Measurements from ENCODE around the gene ZNF467.
A peak's percentile ranks its signal among the peaks of the same experiment; 100 is the strongest.

ZNF467 gene

GRCh38 chr7:149773446-149774236 lies at the start of gene ZNF467:
Gene ZNF467, minus strand, starts transcription at chr7:149773588. Its CDS starts 2,556 bp downstream, at chr7:149771032.
- DNase-seq = peak in 5 of 14 donors; percentile 20 to 62 (median 40)

GRCh38 chr7:149822353-149822943 lies 49.1 kb upstream of the ZNF467 start:
- no peak for DNase-seq

- DNase-seq = no peak
These were observed 48.1 kb upstream of the ZNF467 start for GRCh38 chr7:149821191-149822148.

- DNase-seq = no peak
These were observed 47.3 kb upstream of the ZNF467 start for GRCh38 chr7:149820622-149821190.

GRCh38 chr7:149819961-149820340 lies 46.6 kb upstream of the ZNF467 start:
- DNase-seq = no peak

GRCh38 chr7:149819141-149819960 lies 46.0 kb upstream of the ZNF467 start:
- no peak for DNase-seq

- no peak for DNase-seq
These were observed 45.1 kb upstream of the ZNF467 start for GRCh38 chr7:149818536-149818840.

GRCh38 chr7:149817836-149818535 lies 44.6 kb upstream of the ZNF467 start:
- no peak for DNase-seq

GRCh38 chr7:149817301-149817771 lies 43.9 kb upstream of the ZNF467 start:
- DNase-seq = no peak

GRCh38 chr7:149816794-149817193 lies 43.4 kb upstream of the ZNF467 start:
- no peak for DNase-seq

- no peak for DNase-seq
These were observed 42.9 kb upstream of the ZNF467 start for GRCh38 chr7:149816267-149816751.

GRCh38 chr7:149815661-149816266 lies 42.4 kb upstream of the ZNF467 start:
- no peak for DNase-seq

GRCh38 chr7:149815121-149815520 lies 41.7 kb upstream of the ZNF467 start:
- no peak for DNase-seq

- DNase-seq = no peak
These were observed 41.1 kb upstream of the ZNF467 start for GRCh38 chr7:149814494-149814893.

- DNase-seq = no peak
These were observed 40.1 kb upstream of the ZNF467 start for GRCh38 chr7:149813254-149814035.

- no peak for DNase-seq
These were observed 38.6 kb upstream of the ZNF467 start for GRCh38 chr7:149811831-149812490.

- no peak for DNase-seq
These were observed 37.8 kb upstream of the ZNF467 start for GRCh38 chr7:149811221-149811620.

GRCh38 chr7:149809215-149809614 lies 35.8 kb upstream of the ZNF467 start:
- DNase-seq = peak in 2 of 14 donors; percentile 3 to 29

- no peak for DNase-seq
These were observed 34.9 kb upstream of the ZNF467 start for GRCh38 chr7:149808311-149808710.

Data from C1 segment of cervical spinal cord (tissue), 14 donors.